Upper lobe of left lung (tissue), 6 donors: ENCODE results near the gene KCNQ4. TPM values are rescaled to one million over a fixed set of nuclear protein-coding genes. Genes with fewer than 3 reads are reported as not detected.

ENCODE experiments used
- ATAC-seq, 2 donors: fragments of 200-7000 bp; cut with Tn5 transposase; one replicate each; pipeline ENCODE4 v1.9.1; 2022; ENCODE audit warnings: mild to moderate bottlenecking in 2 of 2, moderate library complexity in 2 of 2; ENCODE audit not compliant: low FRiP score in 2 of 2
- DNase-seq, 2 donors: peaks; one replicate each; pipeline ENCODE4 v3.0.0-alpha.2; 2019 to 2020
- H3K27ac ChIP-seq, 4 donors: fragments of 200-600 bp; sonication (generic); one replicate each; pipeline ENCODE4 v1.5.1; 2016 to 2019
- H3K27me3 ChIP-seq, 4 donors: fragments of 200-600 bp; sonication (generic); one replicate each; pipeline ENCODE4 v1.5.1; 2017 to 2019
- H3K36me3 ChIP-seq, 4 donors: fragments of 200-600 bp; sonication (generic); one replicate each; pipeline ENCODE4 v1.5.1; 2016 to 2019
- H3K4me1 ChIP-seq, 4 donors: fragments of 200-600 bp; sonication (generic); one replicate each; pipeline ENCODE4 v1.5.1; 2018 to 2019
- H3K4me3 ChIP-seq, 4 donors: fragments of 200-600 bp; sonication (generic); one replicate each; pipeline ENCODE4 v1.5.1; 2017 to 2019; ENCODE audit warnings: mild to moderate bottlenecking in 2 of 4, moderate library complexity in 1 of 4
- H3K9me3 ChIP-seq, 4 donors: fragments of 200-600 bp; sonication (generic); one replicate each; pipeline ENCODE4 v1.5.1; 2018 to 2019
- CTCF ChIP-seq, 6 experiments: fragments of 450-650 bp in 4 of 6; fragments of 200-600 bp in 2 of 6; sonication (generic) in 2 of 6; IDR thresholded peaks; one replicate each; pipeline ENCODE4 v1.5.1; 2016 to 2019; ENCODE audit warnings: antibody characterized with exemption in 6 of 6
- EP300 ChIP-seq, 4 donors: sonication (generic); formaldehyde crosslinking; IDR thresholded peaks; one replicate each; pipeline ENCODE4 v1.5.1; 2017; ENCODE audit warnings: antibody characterized with exemption in 4 of 4, control low read depth in 2 of 4
- POLR2A ChIP-seq, 4 donors: fragments of 450-650 bp; IDR thresholded peaks; one replicate each; pipeline ENCODE4 v1.5.1; 2016 to 2017; ENCODE audit warnings: antibody characterized with exemption in 4 of 4, mild to moderate bottlenecking in 2 of 4
- POLR2AphosphoS5 ChIP-seq, 2 donors: sonication (generic); formaldehyde crosslinking; IDR thresholded peaks; one replicate each; pipeline ENCODE4 v1.5.1; 2017; ENCODE audit warnings: antibody characterized with exemption in 2 of 2
- WGBS, 2 donors: methylation state at CpG; one replicate each; pipeline ENCODE4 v1.1.5; 2017 to 2018; 5-methylcytosine and 5-hydroxymethylcytosine counted together
- total RNA-seq, 6 donors: library from RNA; depleted of rRNA in 4 of 6; stranded (reverse); fragments of >200 nt in 4 of 6; gene quantifications; one replicate each; pipeline versions ENCODE4 v1.1.0 to v1.2.1, GENCODE V29; 2016 to 2021
- donor health status: DM: no; HTN: no; CAD: no; lungs with moderate emphysema.
- donor health status: DM: no; HTN: yes; CAD: no; lungs with severe emphysema.

Gene KCNQ4
- total RNA-seq, 6 donors from 2014 or later, result 0.44 to 0.89 (median 0.60) TPM; not detected in 1

DNA sequence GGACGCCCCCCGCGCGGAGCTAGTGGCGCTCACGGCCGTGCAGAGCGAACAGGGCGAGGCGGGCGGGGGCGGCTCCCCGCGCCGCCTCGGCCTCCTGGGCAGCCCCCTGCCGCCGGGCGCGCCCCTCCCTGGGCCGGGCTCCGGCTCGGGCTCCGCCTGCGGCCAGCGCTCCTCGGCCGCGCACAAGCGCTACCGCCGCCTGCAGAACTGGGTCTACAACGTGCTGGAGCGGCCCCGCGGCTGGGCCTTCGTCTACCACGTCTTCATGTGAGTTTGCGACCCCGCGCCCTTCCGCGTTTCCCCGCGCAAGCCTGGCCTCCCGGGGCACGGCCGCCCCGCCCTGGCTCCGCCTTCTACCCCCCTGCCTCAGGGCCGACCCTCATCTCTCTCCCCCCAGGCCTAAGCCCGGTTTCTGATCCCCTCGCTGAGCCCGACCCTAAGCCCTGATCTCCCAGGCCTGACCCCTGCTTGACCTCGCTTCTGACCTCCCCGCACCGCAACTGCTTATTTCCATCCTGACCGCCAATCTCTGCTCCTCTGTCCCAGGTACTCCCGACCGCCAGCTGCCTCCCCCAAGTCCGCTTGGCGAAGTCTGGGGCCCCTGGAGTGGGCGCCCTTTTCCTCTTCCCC lies 669 bp downstream of the KCNQ4 start:
- H3K4me3 ChIP-seq, result peak overlapping the region in 3 of 4 donors; percentile 47 to 57 (median 55)
- H3K36me3 ChIP-seq, result no peaks in the 10 kb centered on the region
- WGBS, 2 donors, result 29 to 75% methylated on average over 13 to 39 of the region's 63 CpGs
- DNase-seq, result peak in 1 of 2 donors; percentile 87
- peak overlapping the region in 3 of 4 donors; percentile 19 to 46 (median 39) for H3K27ac ChIP-seq
- no peaks in the 10 kb centered on the region for H3K9me3 ChIP-seq
- ATAC-seq, result no peak
- no peak for TF ChIP-seq POLR2AphosphoS5 (IDR thresholded peaks at IDR 0.05)
- TF ChIP-seq CTCF (IDR thresholded peaks at IDR 0.05), result no peak
- no peak for TF ChIP-seq EP300 (IDR thresholded peaks at IDR 0.05)
- TF ChIP-seq POLR2A (IDR thresholded peaks at IDR 0.05), result no peak
- H3K4me1 ChIP-seq, result peaks cover 16 to 23% (median 17%) of the 10 kb centered on the region in 4 donors
- H3K27me3 ChIP-seq, result no peaks in the 10 kb centered on the region

GRCh38 chr1:40784771-40785151 lies 1.2 kb downstream of the KCNQ4 start:
- no peaks in the 10 kb centered on the region for H3K27me3 ChIP-seq
- ATAC-seq, result no peak
- WGBS, 2 donors, result 88 to 89% methylated on average over 8 to 10 of the region's 10 CpGs
- H3K36me3 ChIP-seq, result no peaks in the 10 kb centered on the region
- H3K27ac ChIP-seq, result peak overlapping the region in 3 of 4 donors; percentile 4 to 46 (median 19)
- H3K4me1 ChIP-seq, result peaks cover 16 to 23% (median 17%) of the 10 kb centered on the region in 4 donors
- no peaks in the 10 kb centered on the region for H3K9me3 ChIP-seq
- no peak for TF ChIP-seq POLR2AphosphoS5 (IDR thresholded peaks at IDR 0.05)
- no peak for TF ChIP-seq CTCF (IDR thresholded peaks at IDR 0.05)
- no peak for TF ChIP-seq EP300 (IDR thresholded peaks at IDR 0.05)
- TF ChIP-seq POLR2A (IDR thresholded peaks at IDR 0.05), result no peak
- peak overlapping the region in 2 of 4 donors; percentile 55 to 57 for H3K4me3 ChIP-seq
- peak in 1 of 2 donors; percentile 81 for DNase-seq

GRCh38 chr1:40785446-40785845 lies 1.9 kb downstream of the KCNQ4 start:
- Histone ChIP-seq H3K9me3 (no peaks in the 10 kb centered on the region), H3K4me3 (no peak overlapping the region), H3K4me1 (peaks cover 16 to 23% (median 17%) of the 10 kb centered on the region in 4 donors), H3K27ac (peak overlapping the region in 2 of 4 donors; percentile 9 to 19), H3K27me3 (no peaks in the 10 kb centered on the region), H3K36me3 (no peaks in the 10 kb centered on the region)
- DNase-seq (no peak), ATAC-seq (no peak)
- 92 to 99% methylated on average over 6 to 7 of the region's 7 CpGs for WGBS, 2 donors
- TF ChIP-seq CTCF (IDR thresholded peaks at IDR 0.05), result no peak
- no peak for TF ChIP-seq EP300 (IDR thresholded peaks at IDR 0.05)
- TF ChIP-seq POLR2AphosphoS5 (IDR thresholded peaks at IDR 0.05), result no peak
- no peak for TF ChIP-seq POLR2A (IDR thresholded peaks at IDR 0.05)

GRCh38 chr1:40786171-40786994 lies 2.8 kb downstream of the KCNQ4 start:
- no peak overlapping the region for H3K4me3 ChIP-seq
- H3K36me3 ChIP-seq, result no peaks in the 10 kb centered on the region
- WGBS, 2 donors, result 70 to 74% methylated on average over 9 of the region's 9 CpGs
- ATAC-seq (no peak), DNase-seq (no peak)
- H3K27ac ChIP-seq, result peak overlapping the region in 1 of 4 donors; percentile 9
- H3K27me3 ChIP-seq, result no peaks in the 10 kb centered on the region
- peaks cover 16 to 23% (median 17%) of the 10 kb centered on the region in 4 donors for H3K4me1 ChIP-seq
- no peak for TF ChIP-seq CTCF (IDR thresholded peaks at IDR 0.05)
- no peak for TF ChIP-seq POLR2A (IDR thresholded peaks at IDR 0.05)
- TF ChIP-seq EP300 (IDR thresholded peaks at IDR 0.05), result no peak
- TF ChIP-seq POLR2AphosphoS5 (IDR thresholded peaks at IDR 0.05), result no peak
- no peaks in the 10 kb centered on the region for H3K9me3 ChIP-seq
